GM12873 (cell line): ENCODE results near the gene CDC42BPA.

Experiments used
- TF ChIP-seq, protein P1 (sequence below): IDR thresholded peaks from 2 replicates; pipeline ENCODE4 v1.5.1; 2012; ENCODE audit warnings: low read depth, mild to moderate bottlenecking, moderate library complexity, low read length, control low read depth; ENCODE audit not compliant: insufficient read depth; ENCODE audit errors: missing control alignments

CDC42BPA gene

DNA sequence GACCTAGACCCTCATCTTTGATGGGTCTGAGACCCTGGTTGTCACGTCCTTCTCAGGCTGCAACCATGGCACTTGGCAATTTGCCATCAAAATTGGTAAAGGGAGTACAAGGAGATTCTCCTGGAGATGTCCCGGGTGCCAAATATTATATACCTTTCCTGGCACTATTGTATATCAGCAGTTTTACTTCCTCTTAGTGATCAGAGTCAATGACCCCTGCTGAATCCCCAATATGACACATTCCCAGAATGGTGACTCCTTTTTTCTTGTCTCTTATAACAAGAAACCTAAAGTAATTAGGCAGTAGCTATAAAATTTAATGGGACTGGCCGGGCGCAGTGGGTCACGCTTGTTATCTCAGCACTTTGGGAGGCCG is 39.6 kb upstream of the CDC42BPA start:
- TF ChIP-seq, protein P1, sequence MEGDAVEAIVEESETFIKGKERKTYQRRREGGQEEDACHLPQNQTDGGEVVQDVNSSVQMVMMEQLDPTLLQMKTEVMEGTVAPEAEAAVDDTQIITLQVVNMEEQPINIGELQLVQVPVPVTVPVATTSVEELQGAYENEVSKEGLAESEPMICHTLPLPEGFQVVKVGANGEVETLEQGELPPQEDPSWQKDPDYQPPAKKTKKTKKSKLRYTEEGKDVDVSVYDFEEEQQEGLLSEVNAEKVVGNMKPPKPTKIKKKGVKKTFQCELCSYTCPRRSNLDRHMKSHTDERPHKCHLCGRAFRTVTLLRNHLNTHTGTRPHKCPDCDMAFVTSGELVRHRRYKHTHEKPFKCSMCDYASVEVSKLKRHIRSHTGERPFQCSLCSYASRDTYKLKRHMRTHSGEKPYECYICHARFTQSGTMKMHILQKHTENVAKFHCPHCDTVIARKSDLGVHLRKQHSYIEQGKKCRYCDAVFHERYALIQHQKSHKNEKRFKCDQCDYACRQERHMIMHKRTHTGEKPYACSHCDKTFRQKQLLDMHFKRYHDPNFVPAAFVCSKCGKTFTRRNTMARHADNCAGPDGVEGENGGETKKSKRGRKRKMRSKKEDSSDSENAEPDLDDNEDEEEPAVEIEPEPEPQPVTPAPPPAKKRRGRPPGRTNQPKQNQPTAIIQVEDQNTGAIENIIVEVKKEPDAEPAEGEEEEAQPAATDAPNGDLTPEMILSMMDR, result no peak

DNA sequence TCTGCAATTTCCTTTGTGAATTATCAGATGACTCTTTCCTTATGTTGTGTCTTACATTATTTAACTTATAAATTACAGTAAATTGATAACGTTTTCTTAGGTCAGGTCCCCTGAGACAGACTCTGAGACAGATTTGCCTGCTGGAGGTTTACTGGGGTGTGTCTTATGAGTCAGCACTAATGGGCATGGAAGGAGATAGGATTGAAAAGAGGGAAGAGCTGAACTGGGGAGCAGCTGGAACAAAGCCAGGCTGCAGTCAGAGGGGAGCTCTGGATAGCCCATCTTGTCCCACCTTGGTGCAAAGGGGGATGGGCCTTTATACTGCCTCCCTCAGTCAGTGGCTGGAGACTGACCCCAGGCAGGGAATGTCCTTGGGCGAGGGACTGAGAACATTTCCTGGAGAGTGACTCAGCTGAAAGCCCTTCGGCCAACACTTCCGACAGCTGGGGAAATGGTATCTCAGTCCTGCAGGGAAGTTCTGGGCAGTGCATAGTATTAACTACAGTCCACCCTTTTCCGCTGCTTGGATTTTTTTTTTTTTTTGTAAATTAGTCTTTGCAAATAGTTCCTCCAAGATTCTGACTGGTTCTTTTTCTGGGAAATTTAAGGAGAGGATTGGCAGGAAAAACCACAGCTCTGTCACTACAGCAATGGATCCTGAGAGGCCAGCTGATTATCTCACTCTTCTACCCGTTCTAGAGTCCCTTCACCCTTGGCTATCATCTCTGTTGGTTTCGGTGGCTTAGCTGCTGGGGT is 39.1 kb upstream of the CDC42BPA start:
- TF ChIP-seq, protein P1, result no peak

DNA sequence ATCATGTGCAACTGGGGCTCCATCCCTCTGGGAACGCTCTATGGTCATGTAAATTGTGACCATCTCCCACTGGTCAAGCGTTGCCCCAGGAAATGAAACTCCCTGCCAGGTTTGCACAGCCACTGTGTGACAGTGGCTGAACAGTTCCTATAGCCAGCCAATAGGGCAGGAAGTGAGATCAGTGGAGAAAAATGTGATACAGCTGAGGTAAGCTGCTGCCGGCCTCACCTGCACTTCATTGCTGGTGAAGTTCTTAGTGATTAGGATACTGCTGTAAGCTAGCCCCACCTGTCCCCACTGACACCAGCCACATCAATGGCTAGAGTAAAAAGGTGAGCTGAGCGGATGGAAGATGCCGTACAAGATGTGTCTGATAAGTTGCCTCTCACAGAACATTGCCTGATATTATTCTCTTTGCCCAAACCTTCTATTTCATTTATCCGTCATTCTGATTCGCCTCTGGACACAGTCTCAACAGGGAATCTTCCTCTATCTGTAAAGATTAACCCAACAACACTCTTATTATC is 38.4 kb upstream of the CDC42BPA start:
- TF ChIP-seq, protein P1, result no peak

DNA sequence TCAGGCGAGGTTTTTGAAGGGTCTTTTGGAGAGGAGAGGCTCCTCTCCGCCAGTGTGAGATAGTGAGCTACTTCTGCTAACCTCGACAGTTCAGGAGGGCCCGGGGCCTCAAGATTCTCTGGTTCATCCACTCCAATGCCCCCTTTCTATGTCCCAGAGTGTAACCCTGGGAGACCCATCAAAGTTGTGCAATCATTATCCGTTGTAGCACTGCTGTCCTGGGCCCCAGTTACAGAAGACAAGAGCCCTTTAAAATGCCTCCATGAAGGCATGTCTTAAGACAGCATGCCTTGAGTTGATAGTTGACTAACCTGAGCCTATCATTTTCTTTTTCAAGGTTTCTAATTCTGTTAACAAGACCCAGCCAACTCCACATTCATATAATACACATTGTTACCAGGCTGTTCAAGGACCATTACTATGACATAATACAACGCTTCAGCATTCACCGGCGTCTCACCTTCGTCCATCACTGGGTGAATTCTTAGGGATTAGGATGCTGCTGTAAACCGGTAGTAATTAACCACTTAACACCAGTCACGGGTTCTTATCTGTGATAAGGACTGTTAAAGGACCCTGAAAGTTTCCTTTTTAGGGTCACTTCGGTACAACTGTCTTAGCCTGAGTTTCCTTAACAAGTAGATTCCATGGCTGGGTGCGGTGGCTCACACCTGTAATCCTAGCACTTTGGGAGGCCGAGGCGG is 37.4 kb upstream of the CDC42BPA start:
- TF ChIP-seq, protein P1, result no peak

- TF ChIP-seq, protein P1, result no peak
Observed at GRCh38 chr1:227353186-227353585, 34.9 kb upstream of the CDC42BPA start.

GRCh38 chr1:227351443-227351842 is 33.2 kb upstream of the CDC42BPA start:
- TF ChIP-seq, protein P1, result no peak

- TF ChIP-seq, protein P1, result no peak
Observed at GRCh38 chr1:227349967-227350366, 31.7 kb upstream of the CDC42BPA start.
